HT1080 (cell line): ENCODE results near the gene QPRT. TPM values are rescaled to one million over a fixed set of nuclear protein-coding genes. Genes with fewer than 3 reads are reported as not detected.
"Not testable (repeated sequence)": the region's sequence is repeated elsewhere in the genome, so short reads cannot be mapped to it uniquely, and the experiment has no call there.

Experiments
- DNase-seq: peaks from one replicate; pipeline ENCODE4 v3.0.0-alpha.2; 2015; ENCODE audit warnings: low read depth
- total RNA-seq: library from RNA; depleted of rRNA; stranded (reverse); fragments of >200 nt; shearing (Covaris generic); gene quantifications from 2 replicates; pipeline ENCODE4 v1.2.3, GENCODE V29; 2014; rRNA removed

Gene QPRT
- total RNA-seq, 1 experiment from 2014 or later = 1.8 TPM

DNA sequence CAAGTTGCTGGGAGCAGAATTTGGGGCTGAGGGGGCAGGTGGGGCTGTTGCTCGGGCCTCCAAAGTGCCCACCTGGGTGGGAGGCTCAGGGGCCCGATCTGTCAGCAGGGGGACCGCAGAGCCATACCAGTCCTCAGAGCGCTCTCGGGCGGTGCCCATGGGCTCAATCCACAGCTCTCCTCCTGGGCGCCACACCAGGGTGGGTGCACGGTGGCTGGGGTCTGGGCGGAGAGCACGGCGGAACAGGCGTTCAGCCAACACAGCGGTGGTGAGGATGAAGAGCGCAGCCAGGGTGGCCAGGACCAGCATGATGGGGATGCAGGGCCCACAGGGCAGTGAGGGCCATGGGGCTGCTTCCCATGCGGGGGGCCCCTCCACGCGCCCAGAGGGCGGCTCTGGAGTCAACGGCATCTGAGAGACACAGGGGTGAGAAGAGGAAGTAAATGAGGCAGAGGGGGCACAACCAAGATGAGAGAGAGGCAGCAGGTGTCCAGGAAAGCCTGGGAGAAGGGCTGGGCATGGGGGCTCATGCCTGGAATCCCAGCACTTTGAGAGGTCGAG lies 65.6 kb downstream of the QPRT start:
- no peak for DNase-seq

DNA sequence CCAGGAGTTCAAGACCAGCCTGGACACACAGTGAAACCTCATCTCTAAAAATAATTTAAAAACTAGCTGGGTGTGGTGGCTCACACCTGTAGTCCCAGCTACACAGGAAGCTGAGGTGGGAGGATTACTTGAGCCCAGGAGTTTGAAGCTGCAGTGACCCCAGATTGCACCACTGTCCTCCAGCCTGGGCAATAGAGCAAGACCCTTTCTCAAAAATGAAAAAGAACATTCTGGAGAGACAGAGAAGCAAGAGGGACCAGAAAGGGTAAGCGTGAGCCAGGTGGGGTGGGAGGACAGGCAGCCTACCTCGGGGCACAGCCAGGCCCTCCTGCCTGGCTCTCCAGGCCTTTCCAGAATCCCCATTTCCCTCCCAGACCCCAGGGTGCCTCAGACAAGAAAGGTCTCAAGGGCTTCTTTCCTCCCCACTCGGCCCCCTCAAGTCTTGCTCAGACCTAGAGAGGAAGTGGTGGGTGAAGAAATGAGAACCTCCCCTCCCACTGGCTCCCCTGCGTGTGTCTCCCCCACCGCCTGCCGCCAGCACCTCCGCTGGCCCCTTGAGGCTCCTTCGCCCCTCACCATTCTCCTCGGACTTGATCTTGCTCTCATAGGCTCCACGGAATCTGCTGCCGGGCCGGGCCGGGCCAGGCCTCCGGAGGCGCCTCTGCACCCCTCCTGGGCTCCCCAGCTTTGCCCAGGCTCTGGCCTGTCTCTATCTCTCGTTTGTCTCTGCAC lies 66.3 kb downstream of the QPRT start:
- no peak for DNase-seq

DNA sequence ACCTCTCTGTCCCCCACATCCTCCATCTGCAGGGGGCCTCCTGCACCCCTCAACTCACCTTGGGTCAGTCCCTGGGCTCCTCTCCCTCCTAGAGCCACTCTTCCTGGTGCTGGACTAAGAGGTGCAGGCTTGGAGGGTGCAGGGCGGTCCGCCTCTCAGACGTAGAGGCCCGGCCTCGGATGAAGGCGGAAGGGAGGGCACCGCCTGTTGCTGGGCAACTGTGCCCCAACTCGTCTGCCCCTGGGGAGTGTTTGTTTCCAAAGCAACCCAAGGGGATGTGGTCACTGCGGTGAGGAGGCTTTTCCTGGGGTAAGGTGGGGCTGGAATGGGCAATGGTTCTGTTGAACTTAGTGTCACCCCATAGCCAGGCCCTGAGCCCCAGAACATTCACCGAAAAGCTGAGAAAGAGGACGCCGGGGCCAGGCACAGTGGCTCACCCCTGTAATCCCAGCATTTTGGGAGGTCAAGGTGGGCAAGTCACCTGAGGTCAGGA lies 66.9 kb downstream of the QPRT start, which contains the start of gene C16orf54:
Gene C16orf54, minus strand, starts transcription at position 138 of the 493 bp plus-strand sequence. CDS start 1,039 bp downstream, outside the sequence.
- peak; percentile 75 for DNase-seq

DNA sequence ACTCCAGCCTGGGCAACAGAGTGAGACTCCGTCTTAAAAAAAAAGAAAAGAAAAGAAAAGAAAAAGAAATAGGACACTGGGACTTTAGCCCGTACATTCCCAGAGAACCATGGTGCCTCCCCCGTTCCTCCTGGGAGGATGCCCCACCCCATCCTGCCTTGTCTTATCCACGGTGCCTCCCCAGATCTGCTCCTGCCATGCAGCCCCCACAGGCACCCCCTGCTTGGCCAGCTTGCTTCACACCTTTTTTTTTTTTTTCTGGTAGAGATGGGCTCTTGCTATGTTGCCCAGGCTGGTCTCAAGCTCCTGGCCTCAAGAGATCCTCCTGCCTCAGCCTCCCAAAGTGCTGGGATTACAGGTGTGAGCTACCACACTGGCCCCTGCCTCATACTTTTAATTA lies 67.5 kb downstream of the QPRT start:
- DNase-seq = not testable (repeated sequence)

Other genes starting within 250 kb of the QPRT start
- 52.1 and 63.2 TPM in 2 replicates for gene BOLA2, start 224.8 kb upstream of the QPRT start, total RNA-seq
- 50.7 and 55.1 TPM in 2 replicates for gene SLX1B, start 224.6 kb upstream of the QPRT start, total RNA-seq
- 2.0 and 5.5 TPM in 2 replicates for gene SULT1A4, start 219.3 kb upstream of the QPRT start, total RNA-seq
- gene NPIPB12, start 172.8 kb upstream of the QPRT start, total RNA-seq = 3.6 and 6.3 TPM in 2 replicates
- gene SPN, start 15.9 kb upstream of the QPRT start, total RNA-seq = 4.1 TPM in 2 replicates
- 0.13 and 1.5 TPM in 2 replicates for gene C16orf54, start 66.8 kb downstream of the QPRT start, total RNA-seq
- not detected in 2 replicates for gene ZG16, start 99.1 kb downstream of the QPRT start, total RNA-seq
- gene KIF22, start 111.6 kb downstream of the QPRT start, total RNA-seq = 120 and 122 TPM in 2 replicates
- gene MAZ, start 127.3 kb downstream of the QPRT start, total RNA-seq = 289 and 412 TPM in 2 replicates
- 0.60 and 4.5 TPM in 2 replicates for gene PRRT2, start 133.0 kb downstream of the QPRT start, total RNA-seq
- 51.3 and 56.5 TPM in 2 replicates for gene PAGR1, start 137.0 kb downstream of the QPRT start, total RNA-seq
- gene MVP, start 141.3 kb downstream of the QPRT start, total RNA-seq = 96.4 and 101 TPM in 2 replicates
- gene CDIPT, start 184.0 kb downstream of the QPRT start, total RNA-seq = 77.2 and 80.9 TPM in 2 replicates
- gene SEZ6L2, start 220.4 kb downstream of the QPRT start, total RNA-seq = 1.5 and 2.6 TPM in 2 replicates
- 3.8 and 9.3 TPM in 2 replicates for gene ASPHD1, start 221.3 kb downstream of the QPRT start, total RNA-seq
- 4.1 and 4.3 TPM in 2 replicates for gene KCTD13, start 247.0 kb downstream of the QPRT start, total RNA-seq